ENCODE results near the gene FMN2. TPM values are rescaled to one million over a fixed set of nuclear protein-coding genes. Genes with fewer than 3 reads are reported as not detected.

The FMN2 gene
- total RNA-seq, 2 donors from 2014 or later = 26.9 to 27.2 TPM

DNA sequence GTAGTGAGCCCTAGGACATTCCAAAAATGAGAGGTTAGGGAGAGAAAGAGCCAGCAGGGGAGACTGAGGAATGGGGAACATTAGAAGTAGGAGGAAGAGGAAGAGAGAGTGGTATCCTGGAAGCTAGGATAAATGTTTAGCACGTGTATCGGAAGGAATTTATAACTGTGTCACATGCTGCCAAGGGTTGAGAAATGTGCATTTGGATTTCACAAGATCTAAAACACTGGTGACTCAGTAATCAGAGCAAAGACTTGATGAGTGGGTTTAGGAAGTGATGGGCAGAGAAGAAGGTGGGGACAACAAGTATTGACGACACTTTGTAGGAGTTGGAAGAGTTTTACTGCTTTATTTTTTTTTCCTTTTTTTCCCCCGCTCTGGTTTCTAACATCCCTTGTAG lies 193.9 kb downstream of the FMN2 start:
- Mint-ChIP-seq H3K4me1 (peaks cover 6% of the 10 kb centered on the region), H3K36me3 (ENCODE audit: low read depth) (peaks cover 27% of the 10 kb centered on the region), H3K9me3 (no peaks in the 10 kb centered on the region), H3K27me3 (ENCODE audit: insufficient read depth) (no peaks in the 10 kb centered on the region), H3K4me3 (no peak overlapping the region), H3K27ac (no peak overlapping the region)
- Histone ChIP-seq H3K4me3 (ENCODE audit: low read length) (no peak overlapping the region), H3K36me3 (ENCODE audit: control insufficient read depth, insufficient read depth, low read length) (peaks cover 55% of the 10 kb centered on the region), H3K9ac (ENCODE audit: extremely low read depth, low read length, poor library complexity, severe bottlenecking) (no peak overlapping the region), H3K4me1 (ENCODE audit: control insufficient read depth, insufficient read depth, low read length) (peaks cover 7% of the 10 kb centered on the region), H3K27me3 (ENCODE audit: control insufficient read depth, insufficient read depth, low read length, poor library complexity, severe bottlenecking) (no peaks in the 10 kb centered on the region), H3K9me3 (ENCODE audit: control insufficient read depth, low read length) (no peaks in the 10 kb centered on the region), H3K27ac (ENCODE audit: low read depth, low read length) (no peak overlapping the region)
- WGBS, 2 experiments (ENCODE audit: insufficient coverage in 1 of 2, insufficient read length in 1 of 2) = 90 to 100% methylated on average over 2 to 4 of the region's 4 CpGs
- TF ChIP-seq, protein P1, sequence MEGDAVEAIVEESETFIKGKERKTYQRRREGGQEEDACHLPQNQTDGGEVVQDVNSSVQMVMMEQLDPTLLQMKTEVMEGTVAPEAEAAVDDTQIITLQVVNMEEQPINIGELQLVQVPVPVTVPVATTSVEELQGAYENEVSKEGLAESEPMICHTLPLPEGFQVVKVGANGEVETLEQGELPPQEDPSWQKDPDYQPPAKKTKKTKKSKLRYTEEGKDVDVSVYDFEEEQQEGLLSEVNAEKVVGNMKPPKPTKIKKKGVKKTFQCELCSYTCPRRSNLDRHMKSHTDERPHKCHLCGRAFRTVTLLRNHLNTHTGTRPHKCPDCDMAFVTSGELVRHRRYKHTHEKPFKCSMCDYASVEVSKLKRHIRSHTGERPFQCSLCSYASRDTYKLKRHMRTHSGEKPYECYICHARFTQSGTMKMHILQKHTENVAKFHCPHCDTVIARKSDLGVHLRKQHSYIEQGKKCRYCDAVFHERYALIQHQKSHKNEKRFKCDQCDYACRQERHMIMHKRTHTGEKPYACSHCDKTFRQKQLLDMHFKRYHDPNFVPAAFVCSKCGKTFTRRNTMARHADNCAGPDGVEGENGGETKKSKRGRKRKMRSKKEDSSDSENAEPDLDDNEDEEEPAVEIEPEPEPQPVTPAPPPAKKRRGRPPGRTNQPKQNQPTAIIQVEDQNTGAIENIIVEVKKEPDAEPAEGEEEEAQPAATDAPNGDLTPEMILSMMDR (conservative IDR thresholded peaks at IDR 0.05) = no peak
- DNase-seq = no peak

DNA sequence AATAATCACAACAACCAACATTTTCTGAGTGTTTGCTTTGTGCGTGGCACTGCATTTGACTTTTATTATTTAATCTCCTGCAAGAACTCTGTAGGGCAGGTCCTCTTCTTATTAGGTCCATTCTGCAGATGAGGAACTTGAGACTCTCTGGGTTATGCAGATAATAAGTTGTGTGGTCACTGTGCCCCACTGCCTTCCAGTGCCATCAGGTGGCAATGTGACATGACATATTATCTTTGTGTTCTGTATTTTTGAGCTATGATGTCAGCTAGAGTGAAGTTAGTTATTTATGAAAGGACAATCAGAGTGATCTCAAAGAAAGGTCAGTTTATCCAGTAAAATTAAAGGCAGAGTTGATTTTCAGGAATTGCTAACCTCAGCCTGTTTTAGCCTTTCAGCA lies 196.0 kb downstream of the FMN2 start:
- Mint-ChIP-seq H3K27me3 (ENCODE audit: insufficient read depth) (no peaks in the 10 kb centered on the region), H3K36me3 (ENCODE audit: low read depth) (peaks cover 29% of the 10 kb centered on the region), H3K9me3 (no peaks in the 10 kb centered on the region), H3K4me3 (no peak overlapping the region), H3K4me1 (peaks cover 2% of the 10 kb centered on the region), H3K27ac (no peak overlapping the region)
- H3K4me3 ChIP-seq (ENCODE audit: low read length) = no peak overlapping the region
- no peak overlapping the region for H3K27ac ChIP-seq (ENCODE audit: low read depth, low read length)
- H3K4me1 ChIP-seq (ENCODE audit: control insufficient read depth, insufficient read depth, low read length) = no peaks in the 10 kb centered on the region
- H3K9me3 ChIP-seq (ENCODE audit: control insufficient read depth, low read length) = no peaks in the 10 kb centered on the region
- TF ChIP-seq, protein P1 (conservative IDR thresholded peaks at IDR 0.05) = no peak
- no peaks in the 10 kb centered on the region for H3K27me3 ChIP-seq (ENCODE audit: control insufficient read depth, insufficient read depth, low read length, poor library complexity, severe bottlenecking)
- WGBS, 2 experiments (ENCODE audit: insufficient coverage in 1 of 2, insufficient read length in 1 of 2) = 100% methylated on average over 1 of the region's 1 CpG
- H3K36me3 ChIP-seq (ENCODE audit: control insufficient read depth, insufficient read depth, low read length) = peaks cover 45% of the 10 kb centered on the region
- no peak for DNase-seq
- no peak overlapping the region for H3K9ac ChIP-seq (ENCODE audit: extremely low read depth, low read length, poor library complexity, severe bottlenecking)

DNA sequence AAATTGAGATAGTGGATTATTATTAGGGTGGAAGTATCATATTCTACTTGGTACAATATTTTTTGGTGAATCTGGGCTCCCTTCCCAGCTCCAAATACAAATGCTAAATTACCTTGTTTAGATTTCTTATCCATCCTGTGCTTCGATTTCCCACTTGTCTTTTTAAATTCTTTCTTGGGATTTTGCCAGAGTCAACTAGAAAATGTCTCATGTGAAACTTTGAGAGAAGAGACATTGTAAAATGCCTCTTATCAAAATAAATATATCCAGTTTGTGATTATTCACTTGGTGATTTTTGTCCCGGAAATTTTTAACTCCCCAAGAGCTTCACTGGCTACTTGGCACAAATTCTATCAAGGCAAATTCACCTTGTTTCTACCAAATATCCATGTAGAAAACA lies 202.0 kb downstream of the FMN2 start:
- Mint-ChIP-seq H3K27me3 (ENCODE audit: insufficient read depth) (no peaks in the 10 kb centered on the region), H3K4me1 (peaks cover 12% of the 10 kb centered on the region), H3K27ac (no peak overlapping the region), H3K36me3 (ENCODE audit: low read depth) (peaks cover 35% of the 10 kb centered on the region), H3K9me3 (no peaks in the 10 kb centered on the region), H3K4me3 (no peak overlapping the region)
- DNase-seq = no peak
- H3K27ac ChIP-seq (ENCODE audit: low read depth, low read length) = no peak overlapping the region
- H3K9ac ChIP-seq (ENCODE audit: extremely low read depth, low read length, poor library complexity, severe bottlenecking) = no peak overlapping the region
- peaks cover 44% of the 10 kb centered on the region for H3K36me3 ChIP-seq (ENCODE audit: control insufficient read depth, insufficient read depth, low read length)
- H3K4me1 ChIP-seq (ENCODE audit: control insufficient read depth, insufficient read depth, low read length) = no peaks in the 10 kb centered on the region
- no peaks in the 10 kb centered on the region for H3K27me3 ChIP-seq (ENCODE audit: control insufficient read depth, insufficient read depth, low read length, poor library complexity, severe bottlenecking)
- 83 to 100% methylated on average over 1 to 2 of the region's 2 CpGs for WGBS, 2 experiments (ENCODE audit: insufficient coverage in 1 of 2, insufficient read length in 1 of 2)
- TF ChIP-seq, protein P1 (conservative IDR thresholded peaks at IDR 0.05) = no peak
- no peak overlapping the region for H3K4me3 ChIP-seq (ENCODE audit: low read length)
- no peaks in the 10 kb centered on the region for H3K9me3 ChIP-seq (ENCODE audit: control insufficient read depth, low read length)

Data from endodermal cell (in vitro differentiated cells).